HG03045 (cell line): ENCODE results near the gene PDE1C.
"Not testable (repeated sequence)": the region's sequence is repeated elsewhere in the genome, so short reads cannot be mapped to it uniquely, and the experiment has no call there.

Experiments
- ATAC-seq: cut with Tn5 transposase; IDR thresholded peaks from one replicate; pipeline ENCODE4 v1.9.1; 2021; ENCODE audit warnings: mild to moderate bottlenecking, moderate library complexity; ENCODE audit not compliant: unreplicated experiment

PDE1C gene

GRCh38 chr7:32045228-32045627 lies 25.0 kb downstream of the PDE1C start:
- no peak for ATAC-seq

- no peak for ATAC-seq
Observed at GRCh38 chr7:32044739-32045138, 25.5 kb downstream of the PDE1C start.

GRCh38 chr7:32043688-32044087 lies 26.5 kb downstream of the PDE1C start:
- peak; percentile 68 for ATAC-seq

- no peak for ATAC-seq
Observed at GRCh38 chr7:32042900-32043299, 27.3 kb downstream of the PDE1C start.

- no peak for ATAC-seq
Observed at GRCh38 chr7:32039000-32039756, 31.0 kb downstream of the PDE1C start.

- peak; percentile 86 for ATAC-seq
Observed at GRCh38 chr7:32037650-32038198, 32.5 kb downstream of the PDE1C start.

GRCh38 chr7:32036557-32036956 lies 33.6 kb downstream of the PDE1C start:
- ATAC-seq = peak; percentile 39

- no peak for ATAC-seq
Observed at GRCh38 chr7:32034052-32034451, 36.2 kb downstream of the PDE1C start.

GRCh38 chr7:32033006-32033405 lies 37.2 kb downstream of the PDE1C start:
- ATAC-seq = no peak

- ATAC-seq = no peak
Observed at GRCh38 chr7:32032211-32032610, 38.0 kb downstream of the PDE1C start.

- ATAC-seq = no peak
Observed at GRCh38 chr7:32030904-32031692, 39.1 kb downstream of the PDE1C start.

GRCh38 chr7:32026083-32026425 lies 44.2 kb downstream of the PDE1C start:
- no peak for ATAC-seq

- ATAC-seq = no peak
Observed at GRCh38 chr7:32025381-32026082, 44.7 kb downstream of the PDE1C start.

- ATAC-seq = no peak
Observed at GRCh38 chr7:32023376-32023775, 46.8 kb downstream of the PDE1C start.

GRCh38 chr7:32022966-32023365 lies 47.2 kb downstream of the PDE1C start:
- ATAC-seq = no peak

GRCh38 chr7:32020551-32021159 lies 49.6 kb downstream of the PDE1C start:
- ATAC-seq = no peak

- no peak for ATAC-seq
Observed at GRCh38 chr7:32018845-32019578, 51.2 kb downstream of the PDE1C start.

GRCh38 chr7:32015133-32015532 lies 55.1 kb downstream of the PDE1C start:
- no peak for ATAC-seq

- not testable (repeated sequence) for ATAC-seq
Observed at GRCh38 chr7:32013471-32013870, 56.7 kb downstream of the PDE1C start.

GRCh38 chr7:32005577-32005976 lies 64.6 kb downstream of the PDE1C start:
- no peak for ATAC-seq
